GM12874 (cell line): ENCODE measurements around the gene CUBN.
A peak's percentile ranks its signal among the peaks of the same experiment; 100 is the strongest.

ENCODE experiments used
- CTCF ChIP-seq: IDR thresholded peaks from 2 replicates; pipeline ENCODE4 v1.5.1; 2011; ENCODE audit warnings: low read depth, mild to moderate bottlenecking, control low read depth, low read length, moderate library complexity; ENCODE audit not compliant: insufficient read depth

CUBN gene

GRCh38 chr10:16843252-16843870, 286.2 kb downstream of the CUBN start:
- no peak for TF ChIP-seq CTCF

GRCh38 chr10:16835228-16835627, 294.4 kb downstream of the CUBN start:
- TF ChIP-seq CTCF, result no peak

- TF ChIP-seq CTCF, result no peak
These were observed 297.1 kb downstream of the CUBN start for GRCh38 chr10:16832351-16833080.

GRCh38 chr10:16828701-16829175, 300.9 kb downstream of the CUBN start:
- TF ChIP-seq CTCF, result no peak

- peak; percentile 46 for TF ChIP-seq CTCF
These were observed 301.5 kb downstream of the CUBN start for GRCh38 chr10:16828114-16828568.

- no peak for TF ChIP-seq CTCF
These were observed 306.8 kb downstream of the CUBN start for GRCh38 chr10:16822726-16823360.

GRCh38 chr10:16822027-16822426, 307.6 kb downstream of the CUBN start:
- TF ChIP-seq CTCF, result no peak
